ENCODE measurements around the gene LMAN1L.

- TF ChIP-seq, protein P1, sequence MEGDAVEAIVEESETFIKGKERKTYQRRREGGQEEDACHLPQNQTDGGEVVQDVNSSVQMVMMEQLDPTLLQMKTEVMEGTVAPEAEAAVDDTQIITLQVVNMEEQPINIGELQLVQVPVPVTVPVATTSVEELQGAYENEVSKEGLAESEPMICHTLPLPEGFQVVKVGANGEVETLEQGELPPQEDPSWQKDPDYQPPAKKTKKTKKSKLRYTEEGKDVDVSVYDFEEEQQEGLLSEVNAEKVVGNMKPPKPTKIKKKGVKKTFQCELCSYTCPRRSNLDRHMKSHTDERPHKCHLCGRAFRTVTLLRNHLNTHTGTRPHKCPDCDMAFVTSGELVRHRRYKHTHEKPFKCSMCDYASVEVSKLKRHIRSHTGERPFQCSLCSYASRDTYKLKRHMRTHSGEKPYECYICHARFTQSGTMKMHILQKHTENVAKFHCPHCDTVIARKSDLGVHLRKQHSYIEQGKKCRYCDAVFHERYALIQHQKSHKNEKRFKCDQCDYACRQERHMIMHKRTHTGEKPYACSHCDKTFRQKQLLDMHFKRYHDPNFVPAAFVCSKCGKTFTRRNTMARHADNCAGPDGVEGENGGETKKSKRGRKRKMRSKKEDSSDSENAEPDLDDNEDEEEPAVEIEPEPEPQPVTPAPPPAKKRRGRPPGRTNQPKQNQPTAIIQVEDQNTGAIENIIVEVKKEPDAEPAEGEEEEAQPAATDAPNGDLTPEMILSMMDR (IDR thresholded peaks at IDR 0.05), result no peak
- no peak for TF ChIP-seq POLR2A (IDR thresholded peaks at IDR 0.05)
Observed at GRCh38 chr15:74854453-74855022, 41.9 kb downstream of the LMAN1L start.
